Inflammatory macrophage treated with lipopolysaccharide for 4 hours (primary cell): Measurements from ENCODE around the gene RRBP1.

Experiments used
- DNase-seq: peaks from one replicate; pipeline ENCODE4 v3.0.0-alpha.2; 2020

RRBP1 gene

DNA sequence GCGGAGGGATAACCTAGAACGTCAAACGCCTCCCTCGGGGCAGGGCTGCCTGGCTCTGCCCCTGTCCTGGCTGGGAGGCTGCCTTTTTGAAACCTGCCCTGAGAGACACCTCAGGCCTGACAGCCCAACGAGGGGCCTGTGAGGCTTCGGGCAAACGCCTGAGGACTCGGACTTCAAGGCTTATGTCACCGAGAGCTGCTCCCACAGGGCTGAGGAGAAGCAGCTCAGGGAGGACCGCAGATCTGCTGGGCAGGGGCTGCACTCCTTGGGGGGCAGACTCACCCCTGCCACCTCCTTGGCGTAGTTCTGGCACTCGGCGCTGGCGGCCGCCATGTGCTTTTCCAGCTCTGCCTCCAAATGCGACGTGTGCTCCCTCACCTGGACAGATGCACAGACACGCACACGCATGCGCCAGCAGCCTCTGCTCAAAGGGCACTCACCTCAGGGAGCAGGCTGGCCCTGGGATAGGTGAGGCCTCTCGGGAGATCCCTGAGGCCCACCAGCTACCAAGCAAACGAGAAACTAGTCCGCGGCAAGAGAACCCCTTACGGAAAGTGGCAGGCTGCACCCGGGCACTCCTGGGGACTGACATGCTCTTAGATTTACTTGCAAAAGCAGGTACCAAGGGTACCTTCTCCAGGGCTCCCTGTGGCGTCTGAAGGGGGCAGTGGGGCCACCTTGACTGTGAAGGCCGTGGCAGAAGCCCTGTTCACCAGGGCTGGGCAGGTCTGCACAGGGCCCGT, 62.5 kb downstream of the RRBP1 start:
- no peak for DNase-seq

DNA sequence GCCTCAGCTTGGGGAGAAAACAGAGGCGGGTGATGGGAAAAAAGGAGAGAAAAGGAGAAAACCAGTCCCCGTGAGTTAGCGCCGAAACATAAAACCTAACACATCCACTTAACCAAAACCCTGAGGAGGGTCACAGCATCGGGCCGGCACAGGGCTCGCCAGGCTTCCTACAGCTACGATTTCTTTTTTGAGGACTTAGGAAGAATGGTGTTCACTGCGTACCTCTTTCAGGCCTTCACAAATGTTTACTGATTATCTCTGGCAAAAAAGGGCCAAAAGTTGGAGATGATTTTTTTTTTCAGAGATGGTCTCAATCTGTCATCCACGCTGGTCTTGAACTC, 63.4 kb downstream of the RRBP1 start:
- DNase-seq, result no peak

DNA sequence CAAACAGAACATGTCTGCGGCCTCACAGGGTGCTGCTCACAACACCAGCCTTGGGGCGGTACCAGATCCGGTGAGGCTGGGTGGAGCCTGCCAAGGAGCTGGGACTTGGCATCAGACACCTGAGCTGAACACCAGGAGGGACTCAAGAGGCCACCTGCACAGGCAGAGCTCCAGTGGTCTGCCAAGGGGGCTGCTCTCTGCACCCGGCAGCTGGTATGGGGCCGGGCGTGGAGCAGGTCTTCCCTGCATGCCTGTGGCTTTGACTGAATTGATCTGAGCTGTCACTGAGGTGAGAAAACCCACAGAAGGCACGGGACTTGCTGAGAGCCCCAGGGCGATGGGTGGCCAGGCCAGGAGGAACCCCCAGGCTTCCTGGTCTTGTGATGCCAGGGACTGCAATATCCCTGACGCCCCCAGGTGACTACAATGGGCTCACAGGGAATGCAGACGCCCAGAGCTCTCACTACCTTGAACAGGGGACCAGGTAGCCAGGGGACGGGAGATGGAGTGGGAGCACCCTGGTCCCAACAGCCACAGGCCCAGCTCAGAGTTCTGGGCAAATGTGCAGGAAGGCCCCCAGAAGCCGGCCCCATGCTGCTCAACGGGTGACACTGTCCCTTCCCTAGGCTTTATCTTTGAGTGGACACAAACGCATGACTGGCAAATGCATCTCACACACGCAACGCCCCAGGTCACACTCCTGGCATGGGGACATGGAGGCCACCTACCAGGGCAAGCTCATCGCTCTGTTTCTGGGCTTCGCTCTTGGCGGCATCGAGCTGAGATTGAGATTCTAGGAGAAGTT, 64.0 kb downstream of the RRBP1 start:
- no peak for DNase-seq

DNA sequence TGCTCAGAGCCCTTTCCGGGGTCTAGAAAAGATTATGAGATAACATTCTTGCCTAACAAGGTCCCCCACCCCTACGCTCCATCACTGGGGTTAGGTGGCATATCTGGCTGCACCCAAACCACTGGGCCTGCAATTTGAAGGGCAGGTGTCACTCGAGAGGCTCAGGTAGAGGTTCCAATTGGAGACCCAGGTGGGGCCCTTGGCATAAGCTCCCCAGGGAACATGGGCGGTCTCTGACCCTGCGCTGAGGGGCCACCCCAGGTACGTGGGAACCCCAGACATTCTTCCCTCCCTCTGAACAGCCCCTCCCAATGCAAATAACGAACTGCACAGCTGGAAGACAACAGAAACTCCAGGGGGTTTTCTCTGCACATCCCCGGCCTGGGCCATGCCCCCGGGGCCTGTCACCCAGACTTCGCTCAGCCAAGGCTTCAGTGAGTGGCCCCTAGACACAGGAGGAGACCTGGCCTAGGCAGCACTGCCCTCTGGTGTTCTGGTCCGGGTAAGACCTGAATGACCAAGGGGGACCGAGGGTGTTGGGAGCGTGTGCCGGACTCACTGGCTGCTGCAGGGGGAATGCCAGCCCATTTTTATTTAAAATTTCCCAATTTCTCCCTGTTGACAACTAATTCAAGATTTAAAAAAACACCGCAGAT, 64.7 kb downstream of the RRBP1 start:
- DNase-seq, result no peak

DNA sequence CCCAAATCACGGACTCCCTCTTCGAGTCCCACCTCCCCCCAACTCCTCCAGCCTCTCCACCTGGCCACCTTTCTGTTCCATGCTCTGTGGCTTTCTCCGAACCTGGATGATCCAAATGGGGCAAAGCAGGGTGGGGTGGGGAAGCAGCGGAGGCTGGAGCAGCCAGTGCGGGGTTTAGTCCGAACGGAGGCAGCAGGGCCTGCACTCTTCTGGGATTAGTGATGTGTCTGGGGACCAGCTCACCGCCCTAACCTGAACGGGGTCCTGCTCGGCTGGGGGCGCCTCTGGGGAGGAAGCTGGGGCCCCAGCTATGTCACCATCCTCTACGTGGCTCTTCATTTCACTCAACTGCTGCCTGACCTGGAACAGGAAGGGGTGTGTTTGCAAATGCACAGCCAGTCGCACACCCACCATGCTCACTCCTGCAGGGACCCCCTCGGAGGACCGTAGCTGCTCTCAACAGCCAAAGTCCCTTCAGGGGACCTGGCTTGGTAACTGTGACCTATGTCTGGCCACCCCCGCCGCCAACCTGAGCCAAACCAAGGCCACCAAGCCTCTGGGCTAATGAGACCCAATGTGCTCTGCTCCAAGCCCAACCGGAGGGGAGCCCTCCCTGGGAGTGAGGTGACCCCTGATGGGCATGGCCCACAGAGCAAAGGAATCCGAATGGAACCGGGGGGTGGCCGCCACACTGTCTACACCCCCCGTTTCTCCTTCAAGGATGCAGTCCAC, 65.4 kb downstream of the RRBP1 start:
- DNase-seq, result no peak

DNA sequence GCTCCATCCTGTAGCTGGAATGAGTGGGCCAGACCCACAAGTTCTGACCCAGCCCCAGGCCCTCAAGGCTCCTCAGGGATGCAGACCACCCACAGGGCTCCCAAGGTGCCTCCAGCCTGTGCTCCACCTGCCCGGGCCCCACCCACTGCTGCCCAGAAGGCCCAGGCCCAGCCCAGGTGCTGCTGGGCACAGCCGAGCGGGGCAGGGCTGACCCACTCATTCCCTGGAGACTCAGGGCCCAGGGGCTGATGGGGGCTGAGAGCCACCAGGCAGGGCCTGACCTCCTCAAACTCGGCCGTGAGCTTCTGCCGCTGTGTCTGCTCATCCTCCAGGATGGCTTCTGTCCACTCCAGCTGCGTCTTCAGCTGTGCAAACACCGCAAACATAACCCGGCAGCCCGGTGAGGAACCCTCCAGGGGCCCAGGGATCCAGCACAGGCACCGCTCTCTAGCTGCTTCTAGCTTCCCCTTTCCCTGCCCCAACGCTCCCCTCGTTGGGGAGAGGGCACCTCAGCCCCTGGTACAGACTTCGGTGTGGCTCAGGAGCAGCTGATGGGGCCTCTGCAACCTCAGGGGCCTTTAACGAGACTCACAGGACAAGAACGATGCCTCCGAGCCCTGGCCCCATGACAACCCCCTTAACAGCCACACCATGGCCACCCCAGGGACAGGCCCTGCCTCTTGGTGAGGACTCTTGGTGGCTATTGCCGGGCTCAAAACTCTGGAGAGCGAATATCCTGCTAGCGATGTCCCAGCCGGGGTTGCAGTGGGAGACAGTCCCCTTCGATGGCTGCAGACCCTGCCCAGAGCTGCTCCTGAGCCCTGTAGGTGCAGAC, 66.2 kb downstream of the RRBP1 start:
- DNase-seq, result no peak

DNA sequence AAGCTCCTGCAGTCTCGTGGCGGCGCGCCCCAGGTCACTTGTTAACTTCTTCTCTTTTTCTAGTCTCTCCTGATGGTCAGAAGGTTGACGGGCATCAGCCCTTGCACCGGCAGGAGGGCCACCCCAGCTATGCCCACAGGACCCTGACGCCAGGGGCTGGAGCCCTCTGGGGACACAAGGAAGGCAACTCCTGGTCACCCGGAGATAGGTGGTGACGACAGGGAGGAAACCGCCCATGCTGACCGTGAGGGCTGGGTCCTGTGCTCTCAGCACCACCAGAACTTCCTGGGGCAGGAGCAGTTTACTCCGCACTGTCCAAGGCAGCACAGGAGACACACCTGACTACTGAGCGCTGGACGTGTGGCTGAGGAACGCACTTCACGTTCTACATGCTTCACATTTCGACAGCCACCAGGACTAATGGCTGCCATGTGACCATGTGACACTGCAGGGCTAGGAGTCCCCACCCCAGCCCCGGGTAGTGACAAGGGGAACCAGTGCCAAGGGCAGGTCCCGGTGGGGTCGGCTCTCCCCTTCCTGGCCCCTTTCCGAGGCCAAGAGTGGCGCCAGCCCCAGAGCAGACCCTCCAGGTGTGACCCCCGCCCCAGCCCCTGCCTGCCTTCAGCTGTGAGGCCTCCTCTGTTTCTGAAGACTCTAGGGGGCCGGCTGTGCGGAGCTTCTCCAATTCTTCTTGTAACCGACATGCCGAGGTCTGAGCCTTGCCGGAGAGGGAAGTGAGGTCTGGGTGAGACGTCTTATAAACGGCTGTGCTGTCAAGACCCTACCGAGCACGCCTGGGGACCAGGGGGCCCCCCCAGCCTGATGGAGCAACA, 67.0 kb downstream of the RRBP1 start:
- DNase-seq, result no peak

DNA sequence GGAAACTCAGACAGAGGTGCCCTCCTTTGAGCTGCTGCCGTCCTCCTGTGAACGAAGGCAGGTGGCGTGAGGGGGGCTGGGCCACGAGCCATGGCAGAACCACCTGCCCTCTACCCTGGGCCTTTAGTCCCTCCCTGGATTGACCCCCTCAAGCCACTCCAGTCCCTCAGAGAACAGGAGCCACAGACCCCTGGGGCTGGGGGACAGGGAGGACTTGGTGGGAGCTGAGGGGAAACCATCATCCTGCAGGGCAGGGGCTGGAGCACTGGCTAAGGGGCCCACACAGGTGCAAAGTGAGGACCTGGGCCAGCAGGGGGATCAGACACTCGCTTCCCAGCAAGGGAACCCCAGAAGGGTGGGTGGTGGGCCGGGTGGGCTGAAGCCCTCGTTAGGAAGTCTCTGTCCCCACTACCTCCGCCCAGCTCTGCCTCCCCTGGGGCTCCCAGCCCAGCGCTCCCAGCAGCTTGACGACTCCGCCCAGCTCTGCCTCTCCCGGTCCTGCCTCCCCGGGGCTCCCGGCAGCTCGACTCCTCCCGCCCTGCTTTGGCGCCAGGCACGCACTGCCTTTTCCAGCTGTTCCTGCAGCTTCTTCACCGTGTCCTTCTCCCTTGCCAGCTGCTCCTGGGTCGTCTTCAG, 67.7 kb downstream of the RRBP1 start:
- no peak for DNase-seq

DNA sequence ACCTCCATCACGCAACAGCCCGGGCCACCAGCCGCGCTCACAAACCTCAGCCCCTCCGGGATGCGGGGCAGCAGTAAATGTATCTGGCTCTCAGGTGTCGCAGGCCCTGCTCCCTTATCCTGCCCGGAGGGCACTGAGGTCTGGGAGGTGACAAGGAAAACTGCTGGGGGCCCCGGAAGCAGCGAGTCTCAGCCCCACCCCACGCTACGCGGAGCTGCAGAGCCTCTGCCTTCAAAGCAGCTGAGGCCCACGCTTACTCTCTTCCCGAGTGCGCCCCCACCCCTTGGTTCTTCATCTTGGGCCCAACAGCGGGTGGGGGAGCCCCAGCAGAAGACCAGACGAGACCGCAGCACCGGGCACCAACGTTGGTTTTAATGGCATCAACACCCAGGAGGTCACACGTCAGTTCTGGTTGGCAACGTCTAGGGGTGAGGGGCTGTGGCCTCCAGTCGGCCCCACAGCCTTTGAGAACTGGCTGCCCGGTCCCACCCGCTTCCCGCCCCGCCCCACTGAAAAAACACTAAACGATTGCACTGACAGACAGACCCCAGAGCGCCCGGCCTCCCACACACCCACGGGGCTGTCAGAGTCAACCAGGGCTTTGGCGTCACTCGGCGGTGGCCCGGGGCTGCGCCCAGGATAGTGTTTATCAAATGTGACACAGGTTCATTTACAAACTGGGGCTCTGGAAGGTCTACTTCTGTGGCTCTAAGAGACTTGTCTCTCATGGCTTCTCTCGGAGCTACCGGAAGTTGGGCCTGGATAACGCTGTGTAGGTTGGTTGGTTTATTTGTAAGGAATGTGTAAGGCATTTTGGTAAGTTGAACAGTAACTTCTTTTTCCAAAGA, 68.5 kb downstream of the RRBP1 start:
- DNase-seq, result no peak

DNA sequence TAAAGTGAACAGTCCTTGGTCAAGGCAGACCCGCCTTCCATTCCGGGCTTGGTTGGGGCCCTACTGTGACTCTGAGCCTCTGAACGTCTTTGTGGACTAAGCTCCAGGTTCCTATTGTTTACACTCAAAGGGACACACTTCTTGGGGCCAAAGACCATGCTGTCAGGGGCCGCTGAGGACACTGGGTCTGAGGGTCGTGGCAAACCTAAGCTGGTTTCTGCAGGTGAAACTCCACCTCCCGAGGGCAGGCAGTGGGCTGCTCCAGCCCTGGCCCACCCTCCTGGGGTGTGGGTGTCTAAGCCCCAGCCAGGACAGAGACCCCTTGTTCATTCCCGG, 69.1 kb downstream of the RRBP1 start:
- DNase-seq, result no peak

DNA sequence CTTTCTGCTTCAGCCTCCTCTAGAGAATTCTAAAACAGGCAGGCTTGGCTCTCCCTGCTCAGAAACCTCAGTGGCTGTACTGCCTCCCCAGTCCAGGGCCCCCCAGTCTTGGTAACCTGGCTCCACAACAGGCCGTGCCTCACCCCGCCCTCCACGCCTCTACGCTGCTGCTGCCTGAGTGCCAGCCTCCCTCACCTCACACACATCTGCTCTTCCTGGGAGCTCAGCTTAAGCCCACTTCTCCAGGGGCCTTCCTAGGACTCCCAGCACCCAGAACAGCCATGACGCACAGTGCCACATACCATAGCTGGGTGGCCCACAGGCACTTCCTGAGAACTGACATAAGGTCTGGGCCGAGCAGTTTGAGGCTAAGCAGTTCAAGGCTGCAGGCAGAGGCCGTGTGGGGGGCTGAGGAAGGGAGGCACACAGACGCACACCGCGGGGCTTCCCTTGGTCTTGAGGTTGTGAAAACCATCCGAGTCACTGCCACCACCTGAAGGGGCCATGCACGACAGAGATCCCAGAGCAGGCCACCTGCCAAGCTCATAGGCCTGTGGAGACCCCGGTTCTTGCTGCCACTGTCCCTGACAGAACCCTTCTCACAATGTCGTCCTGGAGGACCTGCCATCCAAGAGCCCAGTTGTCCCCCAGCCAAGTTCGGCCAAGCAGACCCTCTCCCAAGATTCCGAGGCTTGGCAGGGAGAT, 69.6 kb downstream of the RRBP1 start:
- no peak for DNase-seq

DNA sequence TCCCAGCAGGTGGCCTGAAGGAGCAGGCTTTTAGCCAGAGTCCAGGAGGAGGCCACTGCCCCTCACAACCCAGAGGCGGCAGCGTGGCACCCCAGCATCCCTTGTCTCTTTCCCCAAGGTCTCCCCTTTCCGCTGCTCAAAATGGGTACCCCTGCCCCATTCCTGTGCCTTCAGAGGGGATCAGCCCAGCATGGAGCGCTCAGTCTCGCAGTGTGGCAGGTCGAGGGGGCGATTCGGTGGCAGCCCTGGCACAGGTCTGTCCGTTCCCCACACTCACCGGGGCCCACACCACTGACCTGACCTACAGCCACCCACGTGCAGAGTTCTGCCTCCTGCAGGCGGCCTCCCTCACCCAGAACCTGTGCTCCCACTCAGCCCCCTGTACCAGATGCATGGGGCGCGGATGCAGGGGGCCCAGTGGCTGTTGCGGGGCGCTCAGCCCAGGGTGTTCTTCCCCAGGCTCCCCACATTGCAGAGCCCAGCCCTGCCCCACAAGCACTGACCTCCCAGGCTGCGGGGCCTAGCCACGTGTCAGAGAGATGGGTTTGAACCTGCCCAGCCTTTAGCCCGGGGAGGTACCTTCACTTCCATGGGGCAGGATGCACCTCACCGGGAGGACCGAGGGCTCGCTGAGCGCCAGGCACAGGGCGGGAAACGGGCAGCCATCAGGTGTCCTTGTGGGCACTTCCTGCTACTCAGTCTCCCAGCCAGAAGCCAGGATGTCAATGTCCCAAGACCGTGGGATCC, 70.3 kb downstream of the RRBP1 start:
- DNase-seq, result no peak

DNA sequence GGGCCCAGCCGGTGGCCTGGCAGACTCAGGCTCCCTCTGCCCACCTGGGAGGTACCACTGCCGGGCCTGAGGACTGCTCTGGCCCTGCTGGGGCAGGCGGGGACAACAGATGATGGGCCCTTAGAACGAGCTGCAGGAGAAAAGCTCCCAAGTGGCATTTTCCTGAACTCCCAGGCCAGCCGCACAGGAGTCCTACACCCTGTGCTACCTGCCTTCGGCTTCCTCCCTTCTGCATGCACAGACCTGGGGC, 70.8 kb downstream of the RRBP1 start:
- DNase-seq, result no peak

DNA sequence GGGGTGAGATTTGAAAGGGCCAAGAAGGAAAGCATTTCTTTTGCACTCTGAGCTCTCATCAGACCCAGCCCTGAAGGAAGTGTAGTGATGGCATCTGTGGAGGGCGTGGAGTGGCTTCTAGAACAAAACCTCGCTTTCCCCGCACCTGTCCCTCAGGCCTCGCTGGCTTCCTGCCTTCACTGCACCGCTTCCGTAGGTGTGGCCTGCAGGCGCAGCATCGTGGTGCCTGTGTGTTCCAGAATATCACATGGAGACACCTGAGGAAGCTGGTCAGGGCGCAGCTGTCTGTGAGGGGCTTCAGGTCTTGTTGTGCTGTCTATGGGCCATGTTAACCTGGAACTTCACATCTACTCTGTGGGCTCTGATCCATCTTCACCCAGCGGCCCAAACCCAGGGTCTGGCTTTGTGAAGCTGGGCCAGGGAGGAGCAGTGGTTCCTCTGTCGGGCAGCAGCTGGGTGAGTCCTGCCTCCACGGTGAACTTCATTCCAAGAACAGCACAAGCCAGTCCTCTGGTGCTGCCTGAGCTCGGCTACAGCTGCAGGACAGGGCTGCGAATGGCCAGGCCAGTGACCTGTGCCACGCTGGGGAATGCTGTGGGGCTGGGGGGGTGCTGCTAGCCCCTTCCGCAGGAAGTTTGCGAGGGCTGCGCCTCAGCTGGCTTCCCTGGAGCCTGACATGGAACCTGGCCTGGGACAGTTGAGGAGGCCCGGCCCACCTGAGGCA, 71.3 kb downstream of the RRBP1 start:
- no peak for DNase-seq

DNA sequence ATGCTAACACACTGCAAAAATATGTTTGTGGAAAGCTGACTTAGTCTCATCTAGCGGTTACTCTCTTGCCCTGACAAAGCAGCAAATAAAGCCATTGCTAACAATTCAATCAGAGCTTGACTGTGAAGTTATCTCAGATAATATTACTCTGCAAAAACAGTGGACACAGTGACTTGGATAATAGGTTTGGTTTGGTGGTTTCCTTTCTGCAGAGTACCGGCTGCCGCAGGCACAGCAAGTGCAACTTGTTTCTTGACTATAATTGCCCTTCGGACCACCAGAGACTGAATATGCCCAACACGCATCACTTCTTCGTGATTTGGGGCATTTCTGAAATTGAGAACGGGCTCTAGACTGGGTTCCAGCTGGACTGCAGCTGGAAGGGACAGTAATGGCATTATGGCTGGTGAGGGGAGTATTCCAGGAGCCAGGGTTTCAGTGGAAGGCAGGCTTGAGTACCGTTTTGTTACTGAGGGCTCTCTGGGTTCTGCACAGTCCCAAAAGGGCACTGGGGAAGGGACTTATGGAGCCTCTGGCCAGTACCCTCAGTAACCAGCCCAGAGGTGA, 72.1 kb downstream of the RRBP1 start:
- no peak for DNase-seq

DNA sequence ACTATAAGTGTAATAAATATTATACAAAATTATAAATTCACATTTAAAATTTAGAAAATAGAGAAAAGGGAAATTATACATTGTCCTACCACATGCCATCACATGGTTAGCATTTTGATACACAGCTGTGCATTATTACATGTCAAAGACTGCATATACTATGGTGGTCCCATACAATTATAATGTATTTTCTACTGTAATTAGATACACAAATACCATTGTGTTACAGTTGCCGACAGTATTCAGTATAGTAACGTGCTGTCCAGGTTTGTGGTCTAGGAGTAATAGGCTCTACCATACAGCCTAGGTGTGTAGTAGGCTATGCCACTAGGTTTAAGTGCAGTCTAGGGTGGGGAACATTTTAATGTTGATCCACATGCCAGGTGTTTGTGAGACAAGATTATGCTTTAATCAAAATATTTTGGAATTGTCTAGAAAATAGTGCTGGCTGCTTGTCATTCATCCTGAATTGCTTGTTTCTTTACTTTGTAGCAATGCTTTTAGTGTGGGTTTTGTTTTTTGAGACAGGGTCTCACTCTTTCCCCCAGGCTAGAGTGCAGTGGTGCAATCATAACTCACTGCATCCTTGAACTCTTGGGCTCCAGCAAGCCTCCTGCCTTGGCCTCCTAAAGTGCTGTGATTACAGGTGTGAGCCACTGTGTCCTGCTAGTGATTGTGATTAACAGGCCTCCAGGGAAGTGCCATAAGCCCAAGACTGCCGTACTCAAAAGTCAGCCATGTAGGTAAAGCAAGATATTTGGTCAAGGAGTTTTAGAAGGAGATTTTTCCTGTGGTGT, 73.1 kb downstream of the RRBP1 start:
- DNase-seq, result no peak

DNA sequence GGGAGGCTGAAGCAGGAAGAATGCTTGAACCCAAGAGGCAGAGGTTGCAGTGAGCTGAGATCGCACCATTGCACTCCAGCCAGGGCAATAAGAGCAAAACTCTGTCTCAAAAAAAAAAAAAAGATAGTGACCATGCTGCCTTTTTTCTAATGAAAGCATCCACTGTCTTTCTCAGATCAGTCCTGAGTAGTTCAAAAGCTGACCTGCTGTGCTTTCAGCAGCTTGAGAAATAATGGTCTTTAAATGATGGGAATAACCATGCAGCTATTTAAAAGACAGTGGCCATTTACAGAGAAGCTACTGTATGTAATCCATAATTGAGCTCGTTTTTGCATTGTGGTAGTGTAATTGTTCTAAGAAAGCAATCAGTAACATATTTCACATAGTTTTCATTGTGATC, 76.0 kb downstream of the RRBP1 start:
- DNase-seq, result no peak
